ENCODE results near the gene BRME1.

BRME1 gene

GRCh38 chr19:13843104-13843921 is 62.6 kb downstream of the BRME1 start:
- peak; percentile 67 for DNase-seq

GRCh38 chr19:13842291-13843103 is 63.4 kb downstream of the BRME1 start:
- peak; percentile 93 for DNase-seq

DNA sequence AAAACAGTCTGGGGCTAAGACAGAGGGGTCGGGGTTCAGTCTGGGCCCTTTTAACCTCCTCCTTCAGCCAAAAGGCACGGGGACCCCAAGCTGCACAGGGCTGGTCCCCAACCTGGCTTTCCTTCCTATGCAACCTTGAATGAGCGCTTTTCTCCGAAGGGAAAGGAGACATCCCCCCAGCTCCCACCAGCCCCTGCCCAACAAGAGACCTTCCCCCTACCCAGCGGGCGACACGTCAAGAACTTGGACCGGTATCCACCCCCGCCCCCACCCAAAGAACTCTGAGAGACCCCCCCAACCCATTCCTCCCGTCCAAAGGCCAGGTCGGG is 64.0 kb downstream of the BRME1 start:
- DNase-seq: peak; percentile 39

DNA sequence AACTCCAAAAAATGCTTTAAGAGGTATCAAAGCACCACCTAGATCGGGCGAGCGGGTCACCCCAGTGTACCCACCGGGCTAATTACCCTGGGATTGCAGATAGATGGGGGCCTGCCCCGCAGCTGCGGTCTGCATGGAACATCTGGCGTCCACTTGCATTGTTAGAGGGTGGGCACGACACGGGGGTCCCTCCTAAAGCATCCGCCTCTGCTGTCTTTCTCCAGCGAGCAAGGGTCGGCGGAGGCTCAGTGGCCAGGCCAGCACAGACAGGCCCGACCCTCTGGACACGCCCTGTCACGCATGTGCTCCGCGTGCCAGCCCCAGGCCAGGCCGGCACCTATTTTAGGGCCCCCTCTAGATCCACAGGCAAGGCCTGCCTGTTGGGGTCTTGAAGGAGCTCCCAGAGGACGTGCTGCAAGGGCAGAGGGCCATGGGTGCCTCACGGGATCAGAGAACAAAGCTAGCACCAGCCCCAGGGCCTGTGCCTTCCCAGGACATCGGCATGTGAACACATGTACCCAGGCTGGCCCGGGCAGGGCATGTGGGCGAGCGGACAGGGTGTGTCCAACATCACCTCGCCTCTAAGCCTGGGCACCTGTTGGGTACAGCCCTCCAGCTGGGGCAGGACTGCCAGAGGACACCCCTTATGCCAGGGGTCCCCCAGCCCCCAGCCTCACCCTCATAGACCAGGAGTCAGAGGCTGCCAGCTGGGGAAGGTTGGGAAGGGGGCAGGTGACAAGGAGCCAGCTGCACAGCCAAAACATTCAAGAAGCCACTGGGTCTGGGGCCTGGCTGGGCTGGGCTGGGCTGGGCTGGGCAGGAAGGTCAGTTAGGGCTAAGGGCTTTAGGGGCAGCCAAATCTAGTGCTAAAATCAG is 64.6 kb downstream of the BRME1 start:
- peak; percentile 69 for DNase-seq

DNA sequence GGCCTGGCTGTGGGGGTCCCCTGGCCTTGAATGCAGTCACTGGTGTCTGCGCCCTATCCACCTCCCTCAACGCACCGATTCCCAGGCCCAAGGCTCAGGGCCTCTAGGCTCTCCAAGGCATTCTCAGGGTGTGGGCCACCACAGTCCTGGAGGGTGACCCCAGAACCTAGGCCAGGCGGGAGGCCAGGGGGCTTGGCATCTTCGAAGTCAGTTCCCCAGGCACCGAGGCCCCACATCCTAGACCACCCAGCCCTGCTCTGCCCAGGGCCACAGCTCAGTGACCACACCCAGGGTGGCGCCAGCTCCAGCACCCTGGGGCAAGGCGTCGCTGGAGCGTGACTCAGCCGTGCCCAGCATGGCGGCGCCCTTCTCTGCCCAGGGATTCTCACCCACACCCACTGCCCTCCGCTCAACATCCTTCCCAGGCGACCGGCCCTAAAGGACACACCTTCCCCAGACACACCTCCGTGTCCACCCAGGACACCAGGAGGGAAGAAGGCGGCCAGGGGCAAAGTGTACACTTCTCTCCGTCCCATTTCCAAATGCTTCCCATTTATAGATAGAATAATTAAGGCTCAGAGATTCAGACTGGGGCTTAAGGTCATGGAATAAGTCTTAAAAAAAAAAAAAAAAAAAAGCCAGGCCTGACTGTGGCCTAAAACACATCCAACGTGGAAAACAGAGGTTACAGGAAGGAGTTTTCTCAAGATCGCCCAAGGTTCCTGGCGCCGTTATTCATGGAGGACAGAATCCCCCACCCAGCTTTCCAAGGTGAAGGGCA is 65.4 kb downstream of the BRME1 start:
- peak; percentile 59 for DNase-seq

GRCh38 chr19:13839938-13840304 is 66.0 kb downstream of the BRME1 start:
- DNase-seq: no peak

- DNase-seq: peak; percentile 92
Observed at GRCh38 chr19:13839130-13839937, 66.6 kb downstream of the BRME1 start.

DNA sequence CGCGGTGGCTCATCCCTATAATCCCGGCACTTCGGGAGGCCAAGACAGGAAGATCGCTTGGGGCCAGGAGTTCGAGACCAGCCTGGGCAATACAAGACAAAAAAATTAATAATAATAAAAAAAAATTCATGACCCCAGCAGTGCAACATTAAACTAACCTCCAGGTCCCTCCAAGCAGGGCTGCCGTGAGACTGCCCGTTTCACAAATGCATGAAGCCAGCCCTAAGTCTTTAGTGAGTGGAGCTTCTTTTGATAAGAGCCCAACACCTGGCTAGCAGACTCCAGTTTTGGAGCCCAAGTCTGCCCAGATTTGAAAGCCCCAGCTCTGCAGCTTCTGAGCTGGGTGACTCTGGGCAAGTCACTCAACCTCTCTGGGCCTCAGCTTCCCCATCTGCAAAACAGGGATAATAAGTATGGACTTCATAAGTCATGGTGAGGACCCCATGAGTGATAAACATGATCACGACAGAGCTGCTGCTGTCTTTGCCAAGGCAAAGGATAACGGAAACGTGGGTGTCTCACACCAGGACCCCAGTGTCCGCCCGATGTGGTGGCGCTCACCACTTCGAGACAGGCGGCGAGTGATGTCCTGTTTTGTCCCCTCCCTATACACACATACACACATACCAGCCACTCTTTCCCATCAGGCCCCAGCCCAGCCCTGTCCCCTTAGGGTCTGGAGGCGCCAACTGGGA is 67.3 kb downstream of the BRME1 start:
- no peak for DNase-seq

DNA sequence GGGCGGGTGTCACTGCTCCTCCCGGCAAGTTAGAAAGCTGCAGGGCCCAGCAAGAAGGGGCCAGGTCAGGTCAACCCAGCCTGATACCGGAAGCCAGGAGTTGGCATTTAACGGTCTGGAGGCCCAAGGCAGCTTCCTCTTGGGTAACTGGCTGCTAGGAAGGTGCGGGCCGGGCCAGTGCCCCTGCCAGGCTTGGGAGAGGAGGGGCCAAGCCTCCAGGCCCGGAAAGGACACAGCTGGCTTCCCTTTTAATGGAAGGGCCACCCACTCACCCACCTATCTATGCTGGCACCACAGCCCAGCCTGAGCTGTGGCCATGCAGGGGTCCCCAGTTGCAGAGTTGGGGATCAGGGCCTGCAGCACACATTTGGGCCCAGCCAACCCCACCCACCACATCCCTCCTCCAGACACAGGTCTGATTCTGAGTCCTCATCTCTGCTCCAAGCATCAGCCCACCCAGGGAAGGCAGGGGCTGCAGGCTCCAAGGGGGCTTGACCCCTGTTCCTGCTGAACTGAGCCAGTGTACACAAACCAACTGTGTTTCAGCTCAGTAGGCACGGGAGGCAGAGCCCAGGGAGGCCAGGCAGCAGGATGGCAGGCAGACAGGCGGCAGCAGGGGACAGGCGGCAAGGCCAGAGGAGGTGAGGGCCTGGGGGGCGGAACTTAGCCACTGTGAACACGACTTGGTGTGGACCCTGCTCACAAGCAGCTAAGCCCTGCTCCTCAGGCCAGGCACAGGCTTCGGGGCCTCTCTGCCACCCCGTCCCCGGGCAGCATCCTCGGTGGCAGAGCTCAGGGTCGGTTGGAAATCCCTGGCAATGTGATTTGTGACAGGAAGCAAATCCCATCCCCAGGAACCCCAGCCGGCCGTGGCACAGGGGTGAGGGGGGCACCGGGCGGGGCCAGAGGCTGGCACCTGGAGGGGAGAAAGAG is 69.9 kb downstream of the BRME1 start:
- peak; percentile 52 for DNase-seq

- DNase-seq: no peak
Observed at GRCh38 chr19:13834244-13835069, 71.5 kb downstream of the BRME1 start.

- peak; percentile 92 for DNase-seq
Observed at GRCh38 chr19:13833330-13834243, 72.3 kb downstream of the BRME1 start.
